Loucy (cell line): ENCODE results near the gene IMPG2.

Source experiments
- EZH2phosphoT487 ChIP-seq: fragments of 200-600 bp; IDR thresholded peaks from 2 replicates; pipeline ENCODE4 v1.6.1; 2018; ENCODE audit warnings: antibody characterized with exemption, mild to moderate bottlenecking, moderate library complexity, borderline replicate concordance
- TF ChIP-seq, protein P1 (sequence below): fragments of 200-600 bp; sonication (generic); conservative IDR thresholded peaks from 2 replicates; pipeline ENCODE4 v1.5.1; 2014; ENCODE audit warnings: mild to moderate bottlenecking, antibody characterized with exemption, low read length

DNA sequence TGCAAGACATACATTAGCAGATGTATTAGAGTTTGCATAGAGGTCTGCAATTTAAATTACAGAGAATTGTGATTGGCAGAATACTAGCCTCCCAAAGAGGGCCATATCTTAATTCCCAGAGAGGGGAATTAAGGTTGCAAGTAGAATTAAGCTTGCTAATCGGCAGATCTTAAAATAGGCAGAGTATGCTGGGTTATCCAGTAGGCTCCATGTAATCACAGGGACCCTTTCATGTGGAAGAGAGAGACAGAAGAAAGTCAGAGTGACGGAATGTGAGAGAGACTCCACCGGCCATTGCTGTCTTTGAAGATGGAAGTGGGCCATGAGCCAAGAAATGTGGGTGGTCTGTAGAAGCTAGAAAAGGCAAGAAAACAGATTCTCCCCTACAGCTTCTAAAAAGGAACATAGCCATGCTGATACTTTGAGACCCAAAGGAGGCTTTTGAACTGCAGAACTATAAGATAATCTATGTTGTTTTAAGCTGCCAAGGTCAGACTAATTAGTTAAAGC is 38.8 kb downstream of the IMPG2 start:
- TF ChIP-seq, protein P1, sequence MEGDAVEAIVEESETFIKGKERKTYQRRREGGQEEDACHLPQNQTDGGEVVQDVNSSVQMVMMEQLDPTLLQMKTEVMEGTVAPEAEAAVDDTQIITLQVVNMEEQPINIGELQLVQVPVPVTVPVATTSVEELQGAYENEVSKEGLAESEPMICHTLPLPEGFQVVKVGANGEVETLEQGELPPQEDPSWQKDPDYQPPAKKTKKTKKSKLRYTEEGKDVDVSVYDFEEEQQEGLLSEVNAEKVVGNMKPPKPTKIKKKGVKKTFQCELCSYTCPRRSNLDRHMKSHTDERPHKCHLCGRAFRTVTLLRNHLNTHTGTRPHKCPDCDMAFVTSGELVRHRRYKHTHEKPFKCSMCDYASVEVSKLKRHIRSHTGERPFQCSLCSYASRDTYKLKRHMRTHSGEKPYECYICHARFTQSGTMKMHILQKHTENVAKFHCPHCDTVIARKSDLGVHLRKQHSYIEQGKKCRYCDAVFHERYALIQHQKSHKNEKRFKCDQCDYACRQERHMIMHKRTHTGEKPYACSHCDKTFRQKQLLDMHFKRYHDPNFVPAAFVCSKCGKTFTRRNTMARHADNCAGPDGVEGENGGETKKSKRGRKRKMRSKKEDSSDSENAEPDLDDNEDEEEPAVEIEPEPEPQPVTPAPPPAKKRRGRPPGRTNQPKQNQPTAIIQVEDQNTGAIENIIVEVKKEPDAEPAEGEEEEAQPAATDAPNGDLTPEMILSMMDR = no peak
- no peak for TF ChIP-seq EZH2phosphoT487
